Activated B cell treated with CpG ODN at 0.5 μM for 24 hours (primary cell): ENCODE measurements around the gene PIK3R4. TPM values are rescaled to one million over a fixed set of nuclear protein-coding genes. Genes with fewer than 3 reads are reported as not detected.

Experiments used
- ATAC-seq: fragments of 200-7000 bp; cut with Tn5 transposase; one replicate; pipeline ENCODE4 v1.10.0; 2021; ENCODE audit warnings: low read depth, mild to moderate bottlenecking, moderate library complexity
- CTCF ChIA-PET: fragments of 350-600 bp; sonication (Branson Sonifier 250); formaldehyde crosslinking; loops from one replicate; lab custom pipeline; 2021; ENCODE audit warnings: antibody characterized with exemption; lab: Charles Lee
- POLR2A ChIA-PET: fragments of 350-600 bp; sonication (Branson Sonifier 250); formaldehyde crosslinking; loops from one replicate; lab custom pipeline; 2021; ENCODE audit warnings: antibody characterized with exemption; lab: Charles Lee
- DNase-seq: peaks from one replicate; pipeline ENCODE4 v3.0.0; 2022
- H3K27ac Mint-ChIP-seq: one replicate; pipeline ENCODE4 v1.8.0; 2020; ENCODE audit warnings: mixed read lengths
- H3K27me3 Mint-ChIP-seq: one replicate; pipeline ENCODE4 v1.8.0; 2021; ENCODE audit warnings: mixed read lengths
- H3K36me3 Mint-ChIP-seq: one replicate; pipeline ENCODE4 v1.8.0; 2021; ENCODE audit warnings: low read depth, mixed read lengths
- H3K4me1 Mint-ChIP-seq: one replicate; pipeline ENCODE4 v1.8.0; 2021; ENCODE audit warnings: mixed read lengths
- H3K4me3 Mint-ChIP-seq: one replicate; pipeline ENCODE4 v1.8.0; 2020; ENCODE audit warnings: mild to moderate bottlenecking, mixed read lengths
- H3K9me3 Mint-ChIP-seq: one replicate; pipeline ENCODE4 v1.8.0; 2020; ENCODE audit warnings: mixed read lengths
- intact Hi-C: fragments of 100-400 bp; cut with micrococcal nuclease; formaldehyde crosslinking; loops from one replicate; pipeline ENCODE4 v1.15.1; 2024
- total RNA-seq: library from RNA; stranded (reverse); gene quantifications from 2 replicates; pipeline ENCODE4 v1.2.3, GENCODE V29; 2022
- TF ChIP-seq, protein P1 (sequence below): fragments of 200-600 bp; IDR thresholded peaks from one replicate; pipeline ENCODE4 v1.8.0; 2022; ENCODE audit warnings: antibody characterized with exemption, mild to moderate bottlenecking

PIK3R4 gene
- total RNA-seq, 1 donor from 2014 or later: 32.4 TPM

DNA sequence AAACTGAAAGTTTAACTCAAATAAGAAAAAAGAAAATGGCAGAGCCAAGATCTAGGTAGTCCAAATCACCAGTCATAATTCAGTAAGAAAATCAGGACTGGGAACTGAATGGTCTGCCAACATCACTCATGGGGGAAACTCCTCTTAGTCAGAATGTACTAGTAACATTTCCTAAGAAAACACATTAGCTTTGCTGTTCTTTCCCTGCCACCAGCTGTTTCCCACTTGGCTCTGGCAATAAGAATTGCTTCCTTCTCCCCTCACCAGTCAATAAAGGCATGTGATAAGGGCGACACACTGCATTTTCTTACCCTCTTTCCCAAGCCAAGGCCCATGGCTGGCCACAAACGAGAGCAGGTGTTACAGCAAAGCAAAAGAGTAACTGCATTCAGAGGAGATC, 46.1 kb downstream of the PIK3R4 start:
- intact Hi-C loops: no loop called here
- CTCF ChIA-PET: no interaction called here
- TF ChIP-seq, protein P1, sequence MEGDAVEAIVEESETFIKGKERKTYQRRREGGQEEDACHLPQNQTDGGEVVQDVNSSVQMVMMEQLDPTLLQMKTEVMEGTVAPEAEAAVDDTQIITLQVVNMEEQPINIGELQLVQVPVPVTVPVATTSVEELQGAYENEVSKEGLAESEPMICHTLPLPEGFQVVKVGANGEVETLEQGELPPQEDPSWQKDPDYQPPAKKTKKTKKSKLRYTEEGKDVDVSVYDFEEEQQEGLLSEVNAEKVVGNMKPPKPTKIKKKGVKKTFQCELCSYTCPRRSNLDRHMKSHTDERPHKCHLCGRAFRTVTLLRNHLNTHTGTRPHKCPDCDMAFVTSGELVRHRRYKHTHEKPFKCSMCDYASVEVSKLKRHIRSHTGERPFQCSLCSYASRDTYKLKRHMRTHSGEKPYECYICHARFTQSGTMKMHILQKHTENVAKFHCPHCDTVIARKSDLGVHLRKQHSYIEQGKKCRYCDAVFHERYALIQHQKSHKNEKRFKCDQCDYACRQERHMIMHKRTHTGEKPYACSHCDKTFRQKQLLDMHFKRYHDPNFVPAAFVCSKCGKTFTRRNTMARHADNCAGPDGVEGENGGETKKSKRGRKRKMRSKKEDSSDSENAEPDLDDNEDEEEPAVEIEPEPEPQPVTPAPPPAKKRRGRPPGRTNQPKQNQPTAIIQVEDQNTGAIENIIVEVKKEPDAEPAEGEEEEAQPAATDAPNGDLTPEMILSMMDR: no peak
- Mint-ChIP-seq H3K4me1 (no peaks in the 10 kb centered on the region), H3K27ac (no peak overlapping the region), H3K4me3 (no peak overlapping the region), H3K36me3 (peaks cover 82% of the 10 kb centered on the region), H3K27me3 (no peaks in the 10 kb centered on the region), H3K9me3 (no peaks in the 10 kb centered on the region)
- no peak for DNase-seq
- ATAC-seq: no peak
- POLR2A ChIA-PET: no interaction called here

DNA sequence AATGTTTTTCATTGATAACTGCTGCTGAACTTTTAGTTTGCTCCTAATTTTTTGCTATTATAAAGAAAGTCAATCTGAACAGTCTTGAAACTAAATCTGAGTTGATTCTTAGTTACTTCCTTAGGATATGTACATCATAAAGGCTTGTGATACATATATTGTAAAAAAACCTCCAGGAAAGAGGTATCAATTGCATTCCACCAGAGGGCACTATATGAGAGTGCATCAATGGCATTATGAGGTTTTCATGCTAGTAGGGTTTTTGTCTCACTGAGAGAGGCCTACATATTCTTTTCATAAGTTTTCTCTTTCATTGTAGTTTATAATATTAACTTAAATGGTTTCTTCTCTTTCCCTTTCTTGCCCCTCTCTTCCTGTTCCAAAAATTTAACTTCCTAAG, 46.9 kb downstream of the PIK3R4 start:
- Mint-ChIP-seq H3K36me3 (peaks cover 85% of the 10 kb centered on the region), H3K4me1 (no peaks in the 10 kb centered on the region), H3K9me3 (no peaks in the 10 kb centered on the region), H3K27me3 (no peaks in the 10 kb centered on the region), H3K4me3 (no peak overlapping the region), H3K27ac (no peak overlapping the region)
- intact Hi-C loops: loop anchor here (1.0 kb wide), 1 partner anchor 194 kb away; no protein-coding TSS in a partner anchor
- ATAC-seq: no peak
- ChIA-PET POLR2A (no interaction called here), CTCF (no interaction called here)
- no peak for DNase-seq
- TF ChIP-seq, protein P1: no peak

DNA sequence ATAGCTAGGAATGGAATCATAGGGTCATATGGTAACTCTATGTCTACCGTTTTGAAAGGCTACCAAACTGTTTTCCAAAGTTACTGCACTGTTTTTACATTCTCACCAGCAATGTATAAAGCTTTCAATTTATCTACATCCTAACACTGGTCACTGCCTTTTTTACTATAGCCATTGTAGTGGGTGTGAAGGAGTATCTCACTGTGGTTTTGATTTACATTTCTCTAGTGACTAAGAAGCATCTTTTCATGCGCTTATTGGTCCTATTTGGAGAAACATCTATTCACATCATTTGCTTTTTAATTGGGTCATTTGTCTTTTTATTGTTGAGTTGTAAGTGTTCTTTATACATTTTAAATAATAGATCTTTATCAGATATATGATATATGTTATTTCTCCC, 53.3 kb downstream of the PIK3R4 start:
- H3K9me3 Mint-ChIP-seq: no peaks in the 10 kb centered on the region
- ChIA-PET POLR2A (no interaction called here), CTCF (no interaction called here)
- H3K4me3 Mint-ChIP-seq: no peak overlapping the region
- intact Hi-C loops: no loop called here
- ATAC-seq (no peak), DNase-seq (no peak)
- H3K27me3 Mint-ChIP-seq: no peaks in the 10 kb centered on the region
- H3K36me3 Mint-ChIP-seq: peaks cover 71% of the 10 kb centered on the region
- H3K27ac Mint-ChIP-seq: no peak overlapping the region
- no peaks in the 10 kb centered on the region for H3K4me1 Mint-ChIP-seq
- TF ChIP-seq, protein P1: no peak

- intact Hi-C loops: no loop called here
- Mint-ChIP-seq H3K36me3 (peaks cover 70% of the 10 kb centered on the region), H3K4me3 (no peak overlapping the region)
These were observed 54.2 kb downstream of the PIK3R4 start for GRCh38 chr3:130692455-130692854.

DNA sequence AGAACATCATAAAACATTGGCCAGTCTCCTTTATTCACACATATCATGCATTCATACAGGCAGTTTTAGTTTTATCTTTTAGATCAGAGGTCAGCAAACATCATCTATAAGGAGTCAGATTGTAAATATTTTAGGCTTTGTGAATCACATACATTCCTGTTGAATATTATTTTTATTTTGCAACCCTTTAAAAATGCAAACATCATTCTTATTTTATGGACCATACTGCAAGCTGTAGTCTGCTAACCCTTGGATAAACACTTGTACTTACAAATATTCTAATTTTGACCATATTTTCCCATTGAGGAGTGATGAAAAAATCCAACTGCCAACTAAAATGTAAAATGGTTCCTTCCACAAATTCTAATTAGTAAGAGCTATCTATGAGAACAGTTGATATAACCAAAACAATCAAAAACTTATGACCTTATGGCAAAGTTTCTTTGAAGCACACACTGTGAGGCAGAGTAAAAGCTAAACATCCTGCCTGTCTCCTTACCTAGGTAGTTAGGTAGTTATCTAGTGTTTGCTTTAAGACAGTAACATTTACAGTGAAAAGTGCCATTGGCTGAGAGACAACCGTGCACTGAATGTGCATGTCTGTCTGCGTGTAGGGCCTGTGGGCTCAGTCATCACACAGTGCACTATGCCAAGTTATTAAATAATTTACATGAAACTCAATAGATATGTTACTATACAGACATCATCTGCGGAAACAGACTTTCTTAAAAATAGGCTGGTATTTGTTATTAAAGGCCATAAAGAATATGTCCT, 57.7 kb downstream of the PIK3R4 start:
- Mint-ChIP-seq H3K27ac (no peak overlapping the region), H3K27me3 (no peaks in the 10 kb centered on the region), H3K9me3 (no peaks in the 10 kb centered on the region), H3K36me3 (peaks cover 73% of the 10 kb centered on the region), H3K4me1 (no peaks in the 10 kb centered on the region), H3K4me3 (no peak overlapping the region)
- DNase-seq (no peak), ATAC-seq (no peak)
- TF ChIP-seq, protein P1: no peak
- intact Hi-C loops: no loop called here
- CTCF ChIA-PET: no interaction called here
- POLR2A ChIA-PET: no interaction called here

More at GRCh38 chr3:130692455-130692854, 54.2 kb downstream of the PIK3R4 start:
- ATAC-seq (no peak), DNase-seq (no peak)
- Mint-ChIP-seq H3K4me1 (no peaks in the 10 kb centered on the region), H3K9me3 (no peaks in the 10 kb centered on the region), H3K27me3 (no peaks in the 10 kb centered on the region), H3K27ac (no peak overlapping the region)
- POLR2A ChIA-PET: no interaction called here
- TF ChIP-seq, protein P1: no peak
- CTCF ChIA-PET: no interaction called here
